GM21381 (cell line): ENCODE results near the gene ADGRG6.
"Not testable (repeated sequence)": the region's sequence is repeated elsewhere in the genome, so short reads cannot be mapped to it uniquely, and the experiment has no call there.

Experiments
- ATAC-seq: cut with Tn5 transposase; IDR thresholded peaks from one replicate; pipeline ENCODE4 v1.9.1; 2021; ENCODE audit warnings: mild to moderate bottlenecking, moderate library complexity; ENCODE audit not compliant: unreplicated experiment

Gene ADGRG6

GRCh38 chr6:142301651-142302391 is at the start of gene ADGRG6:
ADGRG6 (plus strand) TSS chr6:142302007; CDS start chr6:142302330, 323 bp downstream.
- peak; percentile 83 for ATAC-seq

- no peak for ATAC-seq
Observed at GRCh38 chr6:142254513-142254912, 47.3 kb upstream of the ADGRG6 start.

- ATAC-seq = no peak
Observed at GRCh38 chr6:142255785-142256184, 46.0 kb upstream of the ADGRG6 start.

DNA sequence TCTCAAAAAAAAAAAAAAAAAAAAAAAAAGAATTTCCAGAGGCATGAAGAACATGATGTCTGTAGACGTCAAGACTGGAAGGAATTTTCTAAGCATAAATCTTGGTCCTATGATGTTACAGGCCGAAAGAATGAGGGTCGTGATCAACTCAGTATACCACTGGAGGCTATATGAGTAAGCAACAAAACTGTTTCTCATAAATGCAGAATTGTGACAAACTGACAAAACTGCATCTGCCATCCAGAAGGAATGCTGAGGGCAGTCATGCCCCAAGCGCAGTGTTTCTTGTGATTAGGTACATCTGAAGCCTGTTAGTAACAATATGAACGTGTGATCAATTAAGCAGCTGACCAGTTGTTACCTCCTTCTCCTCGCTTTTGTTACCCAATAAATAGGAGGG is 43.5 kb upstream of the ADGRG6 start:
- ATAC-seq = no peak

- no peak for ATAC-seq
Observed at GRCh38 chr6:142258757-142259156, 43.0 kb upstream of the ADGRG6 start.

GRCh38 chr6:142260748-142261147 is 41.1 kb upstream of the ADGRG6 start:
- ATAC-seq = no peak

- no peak for ATAC-seq
Observed at GRCh38 chr6:142262231-142262630, 39.6 kb upstream of the ADGRG6 start.

GRCh38 chr6:142265476-142265875 is 36.3 kb upstream of the ADGRG6 start:
- ATAC-seq = no peak

GRCh38 chr6:142266060-142266459 is 35.7 kb upstream of the ADGRG6 start:
- ATAC-seq = no peak

- no peak for ATAC-seq
Observed at GRCh38 chr6:142271476-142271875, 30.3 kb upstream of the ADGRG6 start.

GRCh38 chr6:142274656-142275055 is 27.2 kb upstream of the ADGRG6 start:
- ATAC-seq = no peak

DNA sequence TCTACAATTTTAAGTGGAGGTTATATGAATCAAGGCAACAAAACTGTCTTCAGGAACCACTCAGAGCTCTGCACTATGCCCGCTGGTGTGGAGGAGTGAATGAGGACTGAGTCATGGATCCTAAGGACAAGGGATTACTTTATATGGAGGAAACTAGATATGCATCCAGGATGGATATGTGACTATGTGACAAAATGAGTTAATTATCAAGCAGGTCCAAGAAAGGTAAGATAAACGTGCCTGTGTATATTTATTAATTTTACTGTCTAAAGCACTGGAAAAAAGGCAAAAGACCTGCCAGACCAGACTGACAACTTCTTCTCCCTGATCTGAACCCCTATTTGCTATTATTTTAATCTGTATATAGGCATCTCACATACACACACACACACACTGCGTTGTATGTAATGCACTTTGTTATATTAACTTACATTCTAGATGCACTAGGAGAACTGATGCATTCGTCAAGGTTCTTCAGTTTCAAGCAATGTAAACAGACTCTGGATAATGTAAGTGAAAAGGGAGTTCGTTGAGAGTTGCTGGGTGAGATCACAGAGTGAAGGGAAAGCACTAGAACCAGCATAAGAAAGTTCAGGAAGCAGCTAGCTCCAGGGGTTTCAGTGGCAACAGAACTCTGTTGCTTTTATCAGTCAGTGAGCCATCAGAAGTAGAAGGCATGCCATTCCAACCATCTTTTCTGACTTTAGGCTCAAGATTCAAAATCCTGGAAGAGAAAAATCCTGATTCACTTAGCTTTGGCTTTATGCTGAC is 26.4 kb upstream of the ADGRG6 start:
- no peak for ATAC-seq

GRCh38 chr6:142276256-142276655 is 25.6 kb upstream of the ADGRG6 start:
- no peak for ATAC-seq

GRCh38 chr6:142279350-142280180 is 22.2 kb upstream of the ADGRG6 start:
- no peak for ATAC-seq

GRCh38 chr6:142280265-142280664 is 21.5 kb upstream of the ADGRG6 start:
- no peak for ATAC-seq

- ATAC-seq = no peak
Observed at GRCh38 chr6:142280927-142281326, 20.9 kb upstream of the ADGRG6 start.

DNA sequence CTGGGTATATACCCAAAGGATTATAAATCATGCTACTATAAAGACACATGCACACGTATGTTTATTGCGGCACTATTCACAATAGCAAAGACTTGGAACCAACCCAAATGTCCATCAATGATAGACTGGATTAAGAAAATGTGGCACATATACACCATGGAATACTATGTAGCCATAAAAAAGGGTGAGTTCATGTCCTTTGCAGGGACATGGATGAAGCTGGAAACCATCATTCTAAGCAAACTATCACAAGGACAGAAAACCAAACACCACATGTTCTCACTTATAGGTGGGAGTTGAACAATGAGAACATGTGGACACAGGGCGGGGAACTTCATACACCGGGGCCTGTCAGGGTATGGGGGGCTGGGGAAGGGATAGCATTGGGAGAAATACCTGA is 18.7 kb upstream of the ADGRG6 start:
- ATAC-seq = not testable (repeated sequence)

- no peak for ATAC-seq
Observed at GRCh38 chr6:142284419-142284818, 17.4 kb upstream of the ADGRG6 start.

DNA sequence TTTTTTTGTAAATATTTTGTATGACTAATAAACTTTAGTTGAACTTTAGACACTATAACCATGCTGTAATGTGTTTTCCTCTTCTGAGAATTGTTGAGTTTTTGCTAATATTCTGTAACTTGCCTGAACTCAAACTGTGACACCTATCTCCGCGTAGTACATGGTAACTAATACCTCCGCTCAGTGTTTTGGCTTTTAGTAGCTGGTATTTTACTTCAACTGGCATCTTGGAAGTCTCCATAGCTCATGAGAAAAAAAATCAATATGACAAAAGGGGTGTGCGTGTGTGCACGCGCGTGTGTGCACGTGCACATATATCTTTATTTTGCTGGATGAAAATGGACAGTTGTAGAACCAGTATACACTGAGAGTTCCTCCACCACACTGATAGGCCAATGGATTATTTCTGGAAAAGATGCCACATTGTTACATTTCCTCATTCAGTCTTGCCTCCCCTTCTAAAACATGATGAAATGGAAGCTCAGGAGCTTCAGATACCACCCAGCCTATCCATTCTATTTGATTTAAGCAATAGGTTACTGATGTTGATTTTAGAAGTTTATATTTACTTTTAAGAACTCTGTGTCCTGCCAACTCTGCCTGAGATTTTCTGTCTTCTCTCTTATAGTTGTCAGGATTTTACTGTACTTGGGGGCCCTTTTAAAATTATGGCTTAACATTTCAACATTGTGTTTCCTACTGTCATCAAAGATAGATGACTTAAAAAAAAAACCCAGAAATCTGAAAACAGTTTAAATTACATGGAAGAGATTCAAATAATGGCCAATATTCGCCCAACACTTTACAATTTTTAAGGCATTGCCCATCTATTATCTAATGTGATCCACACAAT is 16.3 kb upstream of the ADGRG6 start:
- no peak for ATAC-seq

DNA sequence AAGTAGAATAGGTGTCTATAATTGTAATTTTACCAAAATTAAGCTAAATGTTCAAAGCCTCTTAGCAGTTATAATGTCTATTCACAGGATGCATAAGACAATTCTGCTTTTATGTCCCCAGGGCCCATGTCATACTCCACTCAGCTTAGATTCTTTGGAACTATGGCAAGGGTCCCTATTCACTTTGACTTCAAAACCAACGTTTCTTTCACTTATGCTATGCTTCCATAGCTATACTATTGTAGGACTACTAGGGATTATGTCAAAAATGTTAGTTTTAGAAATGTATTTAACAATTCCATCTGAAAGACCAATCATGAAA is 15.8 kb upstream of the ADGRG6 start:
- no peak for ATAC-seq

DNA sequence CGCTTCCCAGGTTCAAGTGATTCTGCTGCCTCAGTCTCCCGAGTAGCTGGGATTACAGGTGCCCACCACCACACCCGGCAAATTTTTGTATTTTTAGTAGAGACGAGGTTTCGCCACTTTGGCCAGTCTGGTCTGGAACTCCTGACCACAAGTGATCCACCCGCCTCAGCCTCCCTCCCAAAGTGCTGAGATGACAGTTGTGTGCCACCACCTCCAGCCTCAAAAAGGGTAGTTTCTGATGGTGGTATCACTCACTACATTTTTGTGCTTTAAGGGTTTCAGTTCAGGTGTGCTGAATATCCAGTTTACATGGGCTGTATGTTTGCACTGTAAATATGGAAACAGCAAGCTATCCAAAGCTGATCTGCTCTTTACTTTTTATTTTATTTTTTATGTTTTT is 12.1 kb upstream of the ADGRG6 start:
- no peak for ATAC-seq
